HepG2 (cell line): Measurements from ENCODE around the gene SAP25. TPM values are rescaled to one million over a fixed set of nuclear protein-coding genes. Genes with fewer than 3 reads are reported as not detected.

Experiments
- BRD4 ChIP-seq: sonication (generic); formaldehyde crosslinking; IDR thresholded peaks from 2 replicates; pipeline ENCODE4 v1.4.0; 2020; ENCODE audit warnings: missing genetic modification reagents
- EP300 ChIP-seq, 3 experiments: sonication (generic) in 1 of 3; formaldehyde crosslinking in 1 of 3; IDR thresholded peaks; 2 replicates each; pipeline versions ENCODE4 v1.5.1 to v1.6.1; 2011 to 2020; ENCODE audit warnings: low read depth in 2 of 3, low read length in 2 of 3, borderline replicate concordance in 1 of 3, improper control_type of control experiment in 1 of 3, mild to moderate bottlenecking in 1 of 3, missing genetic modification reagents in 1 of 3, moderate library complexity in 1 of 3
- IRF2 ChIP-seq: IDR thresholded peaks from 2 replicates; pipeline ENCODE4 v1.6.1; 2018; ENCODE audit warnings: missing genetic modification reagents, missing compliant biosample characterization
- NAIF1 ChIP-seq: sonication (generic); formaldehyde crosslinking; IDR thresholded peaks from 2 replicates; pipeline ENCODE4 v1.5.0; 2020; ENCODE audit warnings: mild to moderate bottlenecking, missing genetic modification reagents, borderline replicate concordance
- NBN ChIP-seq: fragments of 450-650 bp; conservative IDR thresholded peaks from 2 replicates; pipeline ENCODE4 v1.6.1; 2017
- U2AF2 ChIP-seq: fragments of 200-400 bp; formaldehyde crosslinking; IDR thresholded peaks from 2 replicates; pipeline ENCODE4 v1.6.1; 2017; ENCODE audit warnings: low read depth, mild to moderate bottlenecking, low read length
- ZFP37 ChIP-seq: sonication (generic); formaldehyde crosslinking; IDR thresholded peaks from 2 replicates; pipeline ENCODE4 v1.4.0; 2020; ENCODE audit warnings: missing genetic modification reagents, borderline replicate concordance
- ZFP62 ChIP-seq: sonication (generic); formaldehyde crosslinking; IDR thresholded peaks from 2 replicates; pipeline ENCODE4 v1.4.0; 2020; ENCODE audit warnings: missing genetic modification reagents
- ZNF430 ChIP-seq: sonication (generic); formaldehyde crosslinking; IDR thresholded peaks from 2 replicates; pipeline ENCODE4 v1.9.0; 2021; ENCODE audit warnings: mild to moderate bottlenecking, missing genetic modification reagents
- ZNF549 ChIP-seq: sonication (generic); formaldehyde crosslinking; IDR thresholded peaks from 2 replicates; pipeline ENCODE4 v1.5.0; 2020; ENCODE audit warnings: missing genetic modification reagents
- polyA plus RNA-seq, 8 experiments: library from polyadenylated mRNA; depleted of rRNA in 3 of 8; stranded (reverse) in 7 of 8; unstranded in 1 of 8; fragments of >200 nt; fragmentation: Illumina TruSeq in 4 of 8; extraction: Trizol in 4 of 8; gene quantifications; 2 replicates each; pipeline versions ENCODE4 v1.2.1 to v1.2.3, GENCODE V29; 2011 to 2016; ENCODE audit warnings: low read depth in 4 of 8, missing spikeins in 1 of 8, mixed read lengths in 1 of 8; ENCODE audit not compliant: insufficient read depth in 1 of 8
- total RNA-seq, 5 experiments: library from RNA; depleted of rRNA; stranded (reverse); fragments of >200 nt; fragmentation: Illumina TruSeq; extraction: Trizol; gene quantifications; 2 replicates each; pipeline ENCODE4 v1.2.3, GENCODE V29; 2016; ENCODE audit warnings: low read depth in 1 of 5
- TF ChIP-seq, protein P1 (sequence below): sonication (generic); formaldehyde crosslinking; IDR thresholded peaks from 2 replicates; pipeline ENCODE4 v1.4.0; 2020; ENCODE audit warnings: missing genetic modification reagents, borderline replicate concordance
- TF ChIP-seq, protein P2 (sequence below): sonication (generic); formaldehyde crosslinking; IDR thresholded peaks from 2 replicates; pipeline ENCODE4 v1.9.0; 2021; ENCODE audit warnings: mild to moderate bottlenecking, missing genetic modification reagents
- TF ChIP-seq, protein P3 (sequence below): sonication (generic); formaldehyde crosslinking; IDR thresholded peaks from 2 replicates; pipeline ENCODE4 v1.4.0; 2020; ENCODE audit warnings: missing genetic modification reagents, low read depth, mild to moderate bottlenecking, borderline replicate concordance
- TF ChIP-seq, protein P4 (sequence below): sonication (generic); formaldehyde crosslinking; IDR thresholded peaks from 2 replicates; pipeline ENCODE4 v1.8.1; 2022; ENCODE audit warnings: mild to moderate bottlenecking, missing genetic modification reagents

SAP25 gene
- total and polyA plus RNA-seq, 2 of the 13 experiments (the other 11 are each of a cell fraction or from before 2014, with no cell fraction given): 0.15 to 0.20 TPM

DNA sequence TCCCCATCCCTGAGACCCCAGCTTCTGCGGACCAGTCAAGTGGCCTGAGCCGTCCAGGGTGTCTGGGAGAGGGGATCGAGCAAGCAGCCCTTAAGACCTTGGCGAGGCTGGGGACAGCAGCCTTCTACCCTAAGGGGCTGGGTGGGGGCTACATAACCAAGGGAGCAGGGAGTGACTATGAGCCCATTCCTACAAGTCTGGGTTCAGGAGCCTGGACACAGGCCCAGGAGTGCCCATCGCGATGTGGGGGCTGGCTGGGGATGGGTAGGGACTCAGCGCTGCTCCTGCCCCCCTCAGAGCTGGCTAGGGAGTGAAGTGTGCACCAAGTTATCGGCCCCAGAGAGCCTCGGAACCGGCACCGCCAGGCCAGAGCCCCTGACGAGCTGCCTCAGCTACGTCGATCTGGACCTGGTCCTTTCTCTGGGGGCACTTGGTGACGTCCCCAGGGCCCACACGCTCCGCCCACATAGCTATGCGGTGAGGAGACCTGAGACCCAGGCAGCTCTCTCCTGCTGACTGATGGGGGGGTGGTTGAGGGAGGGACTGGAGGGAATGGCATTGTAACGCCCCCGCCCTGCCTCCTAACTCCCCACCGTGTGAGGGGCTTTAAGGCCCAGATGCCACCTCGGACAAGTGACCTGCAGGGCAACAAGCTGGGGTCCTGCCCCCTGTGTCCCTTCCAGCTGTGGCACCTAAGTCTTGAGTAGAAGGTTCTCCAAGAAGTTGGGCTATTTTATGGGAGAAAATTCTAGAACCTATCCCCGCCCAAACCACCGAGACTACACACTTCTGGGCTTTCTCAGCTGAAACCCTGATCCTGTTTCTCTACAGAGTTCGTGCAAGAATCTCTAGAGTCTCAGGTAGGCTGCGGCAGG lies 2.5 kb downstream of the SAP25 start (continued):
- TF ChIP-seq, protein P1, sequence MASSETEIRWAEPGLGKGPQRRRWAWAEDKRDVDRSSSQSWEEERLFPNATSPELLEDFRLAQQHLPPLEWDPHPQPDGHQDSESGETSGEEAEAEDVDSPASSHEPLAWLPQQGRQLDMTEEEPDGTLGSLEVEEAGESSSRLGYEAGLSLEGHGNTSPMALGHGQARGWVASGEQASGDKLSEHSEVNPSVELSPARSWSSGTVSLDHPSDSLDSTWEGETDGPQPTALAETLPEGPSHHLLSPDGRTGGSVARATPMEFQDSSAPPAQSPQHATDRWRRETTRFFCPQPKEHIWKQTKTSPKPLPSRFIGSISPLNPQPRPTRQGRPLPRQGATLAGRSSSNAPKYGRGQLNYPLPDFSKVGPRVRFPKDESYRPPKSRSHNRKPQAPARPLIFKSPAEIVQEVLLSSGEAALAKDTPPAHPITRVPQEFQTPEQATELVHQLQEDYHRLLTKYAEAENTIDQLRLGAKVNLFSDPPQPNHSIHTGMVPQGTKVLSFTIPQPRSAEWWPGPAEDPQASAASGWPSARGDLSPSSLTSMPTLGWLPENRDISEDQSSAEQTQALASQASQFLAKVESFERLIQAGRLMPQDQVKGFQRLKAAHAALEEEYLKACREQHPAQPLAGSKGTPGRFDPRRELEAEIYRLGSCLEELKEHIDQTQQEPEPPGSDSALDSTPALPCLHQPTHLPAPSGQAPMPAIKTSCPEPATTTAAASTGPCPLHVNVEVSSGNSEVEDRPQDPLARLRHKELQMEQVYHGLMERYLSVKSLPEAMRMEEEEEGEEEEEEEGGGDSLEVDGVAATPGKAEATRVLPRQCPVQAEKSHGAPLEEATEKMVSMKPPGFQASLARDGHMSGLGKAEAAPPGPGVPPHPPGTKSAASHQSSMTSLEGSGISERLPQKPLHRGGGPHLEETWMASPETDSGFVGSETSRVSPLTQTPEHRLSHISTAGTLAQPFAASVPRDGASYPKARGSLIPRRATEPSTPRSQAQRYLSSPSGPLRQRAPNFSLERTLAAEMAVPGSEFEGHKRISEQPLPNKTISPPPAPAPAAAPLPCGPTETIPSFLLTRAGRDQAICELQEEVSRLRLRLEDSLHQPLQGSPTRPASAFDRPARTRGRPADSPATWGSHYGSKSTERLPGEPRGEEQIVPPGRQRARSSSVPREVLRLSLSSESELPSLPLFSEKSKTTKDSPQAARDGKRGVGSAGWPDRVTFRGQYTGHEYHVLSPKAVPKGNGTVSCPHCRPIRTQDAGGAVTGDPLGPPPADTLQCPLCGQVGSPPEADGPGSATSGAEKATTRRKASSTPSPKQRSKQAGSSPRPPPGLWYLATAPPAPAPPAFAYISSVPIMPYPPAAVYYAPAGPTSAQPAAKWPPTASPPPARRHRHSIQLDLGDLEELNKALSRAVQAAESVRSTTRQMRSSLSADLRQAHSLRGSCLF (CRISPR knock-in tag): no peak
- TF ChIP-seq NBN (no peak), BRD4 (CRISPR knock-in tag) (0 out of 2 replicates have a peak, but pooled peaks have one; percentile 51), NAIF1 (CRISPR knock-in tag) (no peak), ZFP62 (no peak), IRF2 (CRISPR knock-in tag) (peak; percentile 27; the same call in 1 of the 2 replicates), ZFP37 (CRISPR knock-in tag) (no peak), ZNF430 (CRISPR knock-in tag) (0 out of 2 replicates have a peak, but pooled peaks have one; percentile 59), EP300 (IDR thresholded peaks at IDR 0.05; ENCODE audit: low read depth in 2 of 2, low read length in 2 of 2) (0 out of 4 replicates have a peak, but pooled peaks of 1 of the 2 experiments have one; percentile 8), EP300 (CRISPR knock-in tag; IDR thresholded peaks at IDR 0.05; ENCODE audit: borderline replicate concordance) (no peak), ZNF549 (CRISPR knock-in tag) (no peak), U2AF2 (peak; percentile 67; the same call in 1 of the 2 replicates)
- TF ChIP-seq, protein P2, sequence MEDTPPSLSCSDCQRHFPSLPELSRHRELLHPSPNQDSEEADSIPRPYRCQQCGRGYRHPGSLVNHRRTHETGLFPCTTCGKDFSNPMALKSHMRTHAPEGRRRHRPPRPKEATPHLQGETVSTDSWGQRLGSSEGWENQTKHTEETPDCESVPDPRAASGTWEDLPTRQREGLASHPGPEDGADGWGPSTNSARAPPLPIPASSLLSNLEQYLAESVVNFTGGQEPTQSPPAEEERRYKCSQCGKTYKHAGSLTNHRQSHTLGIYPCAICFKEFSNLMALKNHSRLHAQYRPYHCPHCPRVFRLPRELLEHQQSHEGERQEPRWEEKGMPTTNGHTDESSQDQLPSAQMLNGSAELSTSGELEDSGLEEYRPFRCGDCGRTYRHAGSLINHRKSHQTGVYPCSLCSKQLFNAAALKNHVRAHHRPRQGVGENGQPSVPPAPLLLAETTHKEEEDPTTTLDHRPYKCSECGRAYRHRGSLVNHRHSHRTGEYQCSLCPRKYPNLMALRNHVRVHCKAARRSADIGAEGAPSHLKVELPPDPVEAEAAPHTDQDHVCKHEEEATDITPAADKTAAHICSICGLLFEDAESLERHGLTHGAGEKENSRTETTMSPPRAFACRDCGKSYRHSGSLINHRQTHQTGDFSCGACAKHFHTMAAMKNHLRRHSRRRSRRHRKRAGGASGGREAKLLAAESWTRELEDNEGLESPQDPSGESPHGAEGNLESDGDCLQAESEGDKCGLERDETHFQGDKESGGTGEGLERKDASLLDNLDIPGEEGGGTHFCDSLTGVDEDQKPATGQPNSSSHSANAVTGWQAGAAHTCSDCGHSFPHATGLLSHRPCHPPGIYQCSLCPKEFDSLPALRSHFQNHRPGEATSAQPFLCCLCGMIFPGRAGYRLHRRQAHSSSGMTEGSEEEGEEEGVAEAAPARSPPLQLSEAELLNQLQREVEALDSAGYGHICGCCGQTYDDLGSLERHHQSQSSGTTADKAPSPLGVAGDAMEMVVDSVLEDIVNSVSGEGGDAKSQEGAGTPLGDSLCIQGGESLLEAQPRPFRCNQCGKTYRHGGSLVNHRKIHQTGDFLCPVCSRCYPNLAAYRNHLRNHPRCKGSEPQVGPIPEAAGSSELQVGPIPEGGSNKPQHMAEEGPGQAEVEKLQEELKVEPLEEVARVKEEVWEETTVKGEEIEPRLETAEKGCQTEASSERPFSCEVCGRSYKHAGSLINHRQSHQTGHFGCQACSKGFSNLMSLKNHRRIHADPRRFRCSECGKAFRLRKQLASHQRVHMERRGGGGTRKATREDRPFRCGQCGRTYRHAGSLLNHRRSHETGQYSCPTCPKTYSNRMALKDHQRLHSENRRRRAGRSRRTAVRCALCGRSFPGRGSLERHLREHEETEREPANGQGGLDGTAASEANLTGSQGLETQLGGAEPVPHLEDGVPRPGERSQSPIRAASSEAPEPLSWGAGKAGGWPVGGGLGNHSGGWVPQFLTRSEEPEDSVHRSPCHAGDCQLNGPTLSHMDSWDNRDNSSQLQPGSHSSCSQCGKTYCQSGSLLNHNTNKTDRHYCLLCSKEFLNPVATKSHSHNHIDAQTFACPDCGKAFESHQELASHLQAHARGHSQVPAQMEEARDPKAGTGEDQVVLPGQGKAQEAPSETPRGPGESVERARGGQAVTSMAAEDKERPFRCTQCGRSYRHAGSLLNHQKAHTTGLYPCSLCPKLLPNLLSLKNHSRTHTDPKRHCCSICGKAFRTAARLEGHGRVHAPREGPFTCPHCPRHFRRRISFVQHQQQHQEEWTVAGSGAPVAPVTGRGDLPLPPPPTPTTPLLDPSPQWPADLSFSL: no peak
- TF ChIP-seq, protein P3, sequence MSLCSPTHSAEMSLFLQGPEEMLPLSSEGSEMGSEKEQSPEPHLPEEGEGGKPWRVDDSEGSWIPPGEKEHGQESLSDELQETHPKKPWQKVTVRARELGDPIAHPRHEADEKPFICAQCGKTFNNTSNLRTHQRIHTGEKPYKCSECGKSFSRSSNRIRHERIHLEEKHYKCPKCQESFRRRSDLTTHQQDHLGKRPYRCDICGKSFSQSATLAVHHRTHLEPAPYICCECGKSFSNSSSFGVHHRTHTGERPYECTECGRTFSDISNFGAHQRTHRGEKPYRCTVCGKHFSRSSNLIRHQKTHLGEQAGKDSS (CRISPR knock-in tag): 0 out of 2 replicates have a peak, but pooled peaks have one; percentile 39
- TF ChIP-seq, protein P4, sequence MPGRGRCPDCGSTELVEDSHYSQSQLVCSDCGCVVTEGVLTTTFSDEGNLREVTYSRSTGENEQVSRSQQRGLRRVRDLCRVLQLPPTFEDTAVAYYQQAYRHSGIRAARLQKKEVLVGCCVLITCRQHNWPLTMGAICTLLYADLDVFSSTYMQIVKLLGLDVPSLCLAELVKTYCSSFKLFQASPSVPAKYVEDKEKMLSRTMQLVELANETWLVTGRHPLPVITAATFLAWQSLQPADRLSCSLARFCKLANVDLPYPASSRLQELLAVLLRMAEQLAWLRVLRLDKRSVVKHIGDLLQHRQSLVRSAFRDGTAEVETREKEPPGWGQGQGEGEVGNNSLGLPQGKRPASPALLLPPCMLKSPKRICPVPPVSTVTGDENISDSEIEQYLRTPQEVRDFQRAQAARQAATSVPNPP (CRISPR knock-in tag): peak; percentile 17; the same call in 1 of the 2 replicates
